ENCODE results near the gene AKAP8L.

Gene AKAP8L

DNA sequence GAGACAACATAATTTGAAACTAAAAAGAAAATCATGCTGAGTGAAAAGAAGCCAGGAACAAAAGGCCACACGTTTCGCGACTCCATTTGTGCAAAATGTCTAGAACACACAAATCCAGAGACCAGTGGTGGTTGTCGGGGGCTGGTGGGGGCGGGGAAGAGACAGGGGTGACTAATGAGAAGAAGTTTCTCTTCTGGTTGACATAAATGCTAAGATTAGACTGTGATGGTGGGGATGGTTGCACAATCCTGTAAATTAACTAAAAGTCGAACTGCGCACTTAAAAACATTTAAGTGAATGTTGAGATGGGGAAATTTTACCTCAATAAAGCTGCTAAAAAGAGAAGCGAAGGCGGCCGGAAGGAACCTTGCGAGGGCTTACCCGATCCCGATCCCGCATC is 46.3 kb downstream of the AKAP8L start:
- Histone ChIP-seq H3K4me3 (no peak overlapping the region), H3K27ac (no peak overlapping the region)
- DNase-seq (ENCODE audit: low spot score) = no peak
- TF ChIP-seq, protein P1, sequence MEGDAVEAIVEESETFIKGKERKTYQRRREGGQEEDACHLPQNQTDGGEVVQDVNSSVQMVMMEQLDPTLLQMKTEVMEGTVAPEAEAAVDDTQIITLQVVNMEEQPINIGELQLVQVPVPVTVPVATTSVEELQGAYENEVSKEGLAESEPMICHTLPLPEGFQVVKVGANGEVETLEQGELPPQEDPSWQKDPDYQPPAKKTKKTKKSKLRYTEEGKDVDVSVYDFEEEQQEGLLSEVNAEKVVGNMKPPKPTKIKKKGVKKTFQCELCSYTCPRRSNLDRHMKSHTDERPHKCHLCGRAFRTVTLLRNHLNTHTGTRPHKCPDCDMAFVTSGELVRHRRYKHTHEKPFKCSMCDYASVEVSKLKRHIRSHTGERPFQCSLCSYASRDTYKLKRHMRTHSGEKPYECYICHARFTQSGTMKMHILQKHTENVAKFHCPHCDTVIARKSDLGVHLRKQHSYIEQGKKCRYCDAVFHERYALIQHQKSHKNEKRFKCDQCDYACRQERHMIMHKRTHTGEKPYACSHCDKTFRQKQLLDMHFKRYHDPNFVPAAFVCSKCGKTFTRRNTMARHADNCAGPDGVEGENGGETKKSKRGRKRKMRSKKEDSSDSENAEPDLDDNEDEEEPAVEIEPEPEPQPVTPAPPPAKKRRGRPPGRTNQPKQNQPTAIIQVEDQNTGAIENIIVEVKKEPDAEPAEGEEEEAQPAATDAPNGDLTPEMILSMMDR (IDR thresholded peaks at IDR 0.05) = no peak

DNA sequence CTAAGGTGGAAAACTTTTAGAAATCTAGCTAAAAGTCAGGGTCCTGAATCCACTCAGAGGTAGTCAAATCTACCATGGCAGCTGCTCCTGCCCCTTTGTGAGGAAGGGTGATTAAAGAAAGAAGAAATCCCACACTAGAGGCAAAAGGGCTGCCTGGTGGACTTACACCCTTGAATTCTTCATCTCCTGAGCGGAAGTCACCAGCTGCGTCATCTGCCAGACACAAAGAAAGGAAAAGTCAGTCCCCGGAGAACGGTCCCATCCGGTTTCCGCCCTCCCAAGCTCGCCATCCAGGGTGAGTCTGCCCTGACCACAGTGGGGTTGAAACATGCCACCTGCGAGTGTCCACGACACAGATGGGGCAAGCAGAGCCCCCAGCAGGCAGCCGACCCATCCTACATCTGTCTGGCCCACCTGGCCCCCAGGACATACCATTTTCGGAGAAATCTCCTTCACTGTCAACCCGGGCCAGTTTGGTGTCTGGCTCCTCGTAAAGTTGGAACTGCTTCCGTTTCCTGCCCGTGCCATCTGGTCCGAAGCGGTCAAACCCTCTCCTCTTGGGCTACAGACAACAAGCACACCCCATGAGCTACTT is 46.9 kb downstream of the AKAP8L start:
- TF ChIP-seq, protein P1 (IDR thresholded peaks at IDR 0.05) = no peak
- H3K4me3 ChIP-seq = no peak overlapping the region
- DNase-seq (ENCODE audit: low spot score) = no peak
- no peak overlapping the region for H3K27ac ChIP-seq

DNA sequence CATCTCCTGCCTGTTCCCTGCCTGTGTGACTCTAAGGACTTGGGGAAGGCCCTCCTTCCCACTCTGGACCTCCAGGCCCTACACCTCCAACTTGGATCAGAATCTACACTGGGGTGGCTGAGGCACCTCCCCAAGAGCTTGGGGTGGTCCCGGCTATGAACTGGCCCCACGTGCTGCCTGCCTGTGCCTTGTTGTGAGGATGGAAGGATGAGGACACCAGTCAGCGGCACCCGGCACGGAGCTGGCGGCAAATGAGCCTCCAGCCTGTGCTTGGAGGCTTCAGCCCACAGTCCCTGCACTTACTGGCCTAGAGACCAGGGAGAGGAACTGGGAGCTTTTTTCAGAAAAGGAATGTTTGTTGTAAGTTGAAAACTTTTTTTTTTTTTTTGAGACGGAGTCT is 47.7 kb downstream of the AKAP8L start:
- H3K4me3 ChIP-seq = no peak overlapping the region
- no peak overlapping the region for H3K27ac ChIP-seq
- no peak for DNase-seq (ENCODE audit: low spot score)
- TF ChIP-seq, protein P1 (IDR thresholded peaks at IDR 0.05) = no peak

DNA sequence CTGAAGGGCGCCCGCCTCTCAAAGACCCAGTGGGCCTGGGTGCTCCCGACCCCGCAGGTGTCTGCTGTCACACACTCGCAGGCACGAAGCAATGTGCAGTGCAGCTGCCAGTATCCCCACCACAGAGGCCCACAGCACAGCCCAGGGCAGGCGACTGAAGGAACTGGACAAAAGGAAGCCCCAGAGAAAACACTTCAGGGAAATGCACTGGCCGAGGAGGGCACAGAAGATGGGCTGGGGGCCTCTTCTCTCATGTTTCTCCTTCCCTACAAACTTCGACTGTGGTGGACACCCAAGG is 49.2 kb downstream of the AKAP8L start:
- Histone ChIP-seq H3K27ac (no peak overlapping the region), H3K4me3 (no peak overlapping the region)
- TF ChIP-seq, protein P1 (IDR thresholded peaks at IDR 0.05) = no peak
- no peak for DNase-seq (ENCODE audit: low spot score)

DNA sequence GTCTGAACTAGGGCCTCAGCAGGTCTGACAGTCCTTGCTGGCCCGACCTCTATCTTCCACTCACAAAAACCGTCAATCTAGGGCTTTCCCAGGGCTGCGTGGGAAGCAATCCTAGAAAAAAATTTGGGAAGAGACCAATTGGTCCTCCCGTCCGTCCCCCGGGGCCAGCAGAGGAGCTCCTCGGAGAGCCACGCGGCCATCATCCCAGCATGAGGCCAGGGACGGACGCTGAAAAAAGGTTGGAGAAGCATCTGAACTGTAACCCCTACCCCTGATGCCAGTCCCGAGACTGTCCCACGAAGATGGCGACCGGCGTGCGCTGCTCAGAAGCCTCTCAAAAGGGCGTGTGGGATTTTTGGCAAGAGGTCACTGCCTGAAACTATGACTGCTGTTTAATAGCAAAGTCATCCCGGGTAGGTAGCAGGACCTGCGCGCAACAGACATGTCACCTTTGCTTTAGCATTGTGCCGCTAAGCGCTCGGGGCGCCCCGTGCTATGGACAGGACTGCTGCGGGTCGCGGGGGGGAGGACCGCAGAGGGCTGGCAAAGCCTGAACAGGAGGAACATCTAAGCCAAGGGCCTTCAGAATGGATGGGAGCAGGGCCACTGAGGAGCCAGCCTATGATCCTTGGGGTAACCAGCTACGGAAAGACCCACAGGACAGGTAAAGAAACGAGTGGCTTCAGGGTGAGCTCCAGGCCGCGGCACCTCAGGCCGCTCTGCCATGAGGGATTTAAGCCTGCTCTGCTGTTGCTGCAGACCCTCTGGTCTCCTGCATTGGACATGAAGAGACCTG is 49.8 kb downstream of the AKAP8L start:
- TF ChIP-seq, protein P1 (IDR thresholded peaks at IDR 0.05) = no peak
- H3K4me3 ChIP-seq = no peak overlapping the region
- H3K27ac ChIP-seq = no peak overlapping the region
- DNase-seq (ENCODE audit: low spot score) = no peak

DNA sequence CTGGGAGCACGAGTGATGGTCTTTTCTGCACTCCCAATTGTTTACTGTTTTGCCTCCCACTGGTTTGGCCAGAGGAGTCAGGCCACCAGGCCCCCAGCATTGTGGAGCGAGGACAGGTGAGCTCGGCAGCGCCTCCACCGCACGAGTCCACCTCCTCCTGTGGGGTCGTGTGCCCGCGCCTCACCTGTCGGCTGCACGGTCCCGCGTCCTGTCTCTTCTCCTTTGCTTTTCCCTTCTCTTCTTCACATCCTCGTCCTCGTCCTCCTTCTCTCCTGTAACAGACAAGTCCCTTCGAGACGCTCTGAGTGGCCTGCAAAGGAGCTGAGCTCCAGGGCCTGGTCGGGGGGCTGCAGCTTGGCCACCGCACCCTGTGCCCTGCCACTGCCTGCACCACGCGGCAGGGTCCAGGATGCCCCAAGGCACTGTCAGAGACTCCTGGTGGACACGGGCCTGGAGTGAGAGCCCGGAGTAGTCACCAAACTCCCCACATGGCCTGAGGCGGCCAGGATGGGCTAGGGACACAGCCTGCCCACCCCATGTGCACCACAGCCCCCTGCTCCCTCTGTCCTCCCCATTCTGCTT is 50.6 kb downstream of the AKAP8L start:
- no peak for DNase-seq (ENCODE audit: low spot score)
- TF ChIP-seq, protein P1 (IDR thresholded peaks at IDR 0.05) = no peak
- Histone ChIP-seq H3K27ac (no peak overlapping the region), H3K4me3 (no peak overlapping the region)

DNA sequence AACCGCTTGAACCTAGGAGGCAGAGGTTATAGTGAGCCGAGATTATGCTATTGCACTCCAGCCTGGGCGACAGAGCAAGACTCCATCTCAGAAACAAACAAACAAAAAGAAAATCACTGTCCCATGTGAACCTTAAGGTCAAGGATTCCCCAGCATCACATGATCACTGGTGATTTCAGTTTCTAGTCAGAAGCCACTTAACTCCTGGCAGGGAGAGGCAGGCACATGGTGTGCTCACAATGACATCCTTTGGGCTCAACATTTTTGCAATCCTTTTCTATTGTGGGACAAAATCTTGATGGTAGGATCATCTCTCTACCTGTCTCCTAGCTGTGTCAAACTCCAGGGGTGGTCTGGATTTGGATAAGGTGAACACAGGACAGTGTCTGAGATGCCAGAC is 51.3 kb downstream of the AKAP8L start:
- TF ChIP-seq, protein P1 (IDR thresholded peaks at IDR 0.05) = no peak
- Histone ChIP-seq H3K27ac (no peak overlapping the region), H3K4me3 (no peak overlapping the region)
- no peak for DNase-seq (ENCODE audit: low spot score)
